K562 (cell line): ENCODE measurements around the gene AIDA. TPM values are rescaled to one million over a fixed set of nuclear protein-coding genes. Genes with fewer than 3 reads are reported as not detected.

Experiments used
- CSDE1 ChIP-seq, 2 experiments: fragments of 450-650 bp; IDR thresholded peaks; 2 replicates each; pipeline ENCODE4 v1.6.1; 2016; ENCODE audit warnings: mild to moderate bottlenecking in 1 of 2
- HCFC1 ChIP-seq: IDR thresholded peaks from 2 replicates; pipeline ENCODE4 v1.6.1; 2012; ENCODE audit warnings: low read depth, low read length, improper control_type of control experiment
- HDAC2 ChIP-seq: fragments of 450-650 bp; IDR thresholded peaks from 2 replicates; pipeline ENCODE4 v1.6.1; 2016; ENCODE audit warnings: mild to moderate bottlenecking
- MGA ChIP-seq: fragments of 450-650 bp; IDR thresholded peaks from 2 replicates; pipeline ENCODE4 v1.6.1; 2016; ENCODE audit warnings: mild to moderate bottlenecking, moderate library complexity
- NCOA6 ChIP-seq: fragments of 450-650 bp; IDR thresholded peaks from 2 replicates; pipeline ENCODE4 v1.6.1; 2017; ENCODE audit warnings: mild to moderate bottlenecking
- TCFL5 ChIP-seq: fragments of 250-450 bp; sonication (Bioruptor Pico); conservative IDR thresholded peaks from 2 replicates; pipeline ENCODE4 v1.6.1; 2021; ENCODE audit warnings: mild to moderate bottlenecking, moderate library complexity, matching md5 sums
- ZNF324 ChIP-seq: fragments of 250-450 bp; sonication (Bioruptor Pico); IDR thresholded peaks from 2 replicates; pipeline ENCODE4 v1.4.0; 2020; ENCODE audit warnings: mild to moderate bottlenecking
- ZNF695 ChIP-seq: fragments of 450-650 bp; formaldehyde crosslinking; IDR thresholded peaks from 2 replicates; pipeline ENCODE4 v1.4.0; 2020; ENCODE audit warnings: mild to moderate bottlenecking, moderate library complexity
- ZNF764 ChIP-seq: fragments of 250-450 bp; sonication (Bioruptor Pico); IDR thresholded peaks from 2 replicates; pipeline ENCODE4 v1.4.0; 2020; ENCODE audit warnings: low read depth, mild to moderate bottlenecking, moderate library complexity
- polyA plus RNA-seq, 8 experiments: library from polyadenylated mRNA; depleted of rRNA in 4 of 8; stranded (reverse) in 5 of 8; unstranded in 3 of 8; fragments of >200 nt; fragmentation: Nextera tagmentation in 2 of 8; fragmentation: Illumina TruSeq in 1 of 8; extraction: Ambion mirVana in 2 of 8; extraction: Trizol in 1 of 8; gene quantifications; 2 replicates each; pipeline versions ENCODE4 v1.2.1 to v1.2.3, GENCODE V29; 2011 to 2014; ENCODE audit warnings: inconsistent platforms in 1 of 8, missing spikeins in 1 of 8
- total RNA-seq, 7 experiments: library from RNA; depleted of rRNA in 6 of 7; stranded (reverse); fragments of >200 nt in 6 of 7; fragmentation: Illumina TruSeq in 2 of 7; extraction: Trizol in 2 of 7; gene quantifications; 2 replicates each; pipeline versions ENCODE4 v1.2.1 to v1.2.3, GENCODE V29; 2011 to 2021; ENCODE audit warnings: low replicate concordance in 1 of 7
- TF ChIP-seq, protein P1 (sequence below): sonication (generic); formaldehyde crosslinking; IDR thresholded peaks from 2 replicates; pipeline ENCODE4 v1.8.0; 2022; ENCODE audit warnings: missing genetic modification reagents, mild to moderate bottlenecking, moderate library complexity, borderline replicate concordance

Gene AIDA
- total and polyA plus RNA-seq, 9 of the 15 experiments (the other 6 are each of a cell fraction or from before 2014, with no cell fraction given): 18.2 to 77.9 (median 24.9) TPM

DNA sequence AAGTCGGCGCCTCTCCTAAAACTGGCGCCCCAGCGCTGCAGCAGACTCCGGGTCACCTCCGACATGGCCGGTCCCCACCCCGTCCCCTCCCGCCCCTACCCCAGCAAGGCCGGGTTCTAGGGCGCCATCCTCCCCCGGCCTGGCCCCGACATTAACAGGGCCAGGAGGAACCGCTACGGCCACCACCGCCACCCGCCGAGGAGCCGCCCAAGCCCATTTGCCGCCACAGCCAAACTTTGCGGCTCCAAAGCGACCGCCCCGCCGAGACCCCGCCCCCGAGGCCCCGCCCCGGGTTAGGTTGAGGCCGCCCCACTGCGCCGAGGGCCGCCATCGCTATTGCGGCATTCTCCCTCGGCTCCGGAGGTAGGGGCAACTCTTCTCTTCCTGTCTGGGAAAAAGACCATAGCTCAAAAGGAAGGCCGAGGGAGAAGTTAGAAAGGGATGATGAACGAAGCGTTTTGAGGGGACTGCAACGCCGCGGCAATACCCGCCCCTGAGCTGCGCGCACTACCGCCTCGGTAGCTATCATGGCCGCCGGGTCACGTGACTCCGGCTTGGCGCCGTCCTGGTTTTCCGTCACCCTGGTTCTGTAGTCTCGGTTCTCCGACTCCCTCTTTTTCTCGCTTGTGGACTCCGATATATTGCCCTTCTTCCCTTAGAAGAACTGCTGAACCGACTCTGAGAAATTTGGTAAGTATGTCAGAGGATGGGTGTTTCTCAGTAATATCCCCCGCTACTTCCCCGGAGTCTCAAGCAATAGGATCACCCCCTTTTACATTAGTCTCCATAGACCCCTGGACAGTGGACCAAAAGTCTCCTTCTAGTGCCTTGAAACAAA, at the start of gene AIDA, which contains the start of gene BROX (continued):
- TF ChIP-seq MGA (no peak; the same call in none of the 2 replicates), TCFL5 (CRISPR knock-in tag) (0 out of 2 replicates have a peak, but pooled peaks have one; percentile 38), HCFC1 (peak; percentile 87), CSDE1 (IDR thresholded peaks at IDR 0.05) (peak in 1 of 2 experiments; percentile 98; a peak in 2 of 4 replicates), ZNF764 (CRISPR knock-in tag) (no peak), ZNF695 (no peak), NCOA6 (no peak), ZNF324 (CRISPR knock-in tag) (0 out of 2 replicates have a peak, but pooled peaks have one; percentile 20), HDAC2 (no peak)
- TF ChIP-seq, protein P1, sequence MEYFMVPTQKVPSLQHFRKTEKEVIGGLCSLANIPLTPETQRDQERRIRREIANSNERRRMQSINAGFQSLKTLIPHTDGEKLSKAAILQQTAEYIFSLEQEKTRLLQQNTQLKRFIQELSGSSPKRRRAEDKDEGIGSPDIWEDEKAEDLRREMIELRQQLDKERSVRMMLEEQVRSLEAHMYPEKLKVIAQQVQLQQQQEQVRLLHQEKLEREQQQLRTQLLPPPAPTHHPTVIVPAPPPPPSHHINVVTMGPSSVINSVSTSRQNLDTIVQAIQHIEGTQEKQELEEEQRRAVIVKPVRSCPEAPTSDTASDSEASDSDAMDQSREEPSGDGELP (CRISPR knock-in tag): peak; percentile 80
